HFFc6 (cell line): ENCODE results near the gene ALDH4A1. TPM values are rescaled to one million over a fixed set of nuclear protein-coding genes. Genes with fewer than 3 reads are reported as not detected.
A peak's percentile ranks its signal among the peaks of the same experiment; 100 is the strongest.

Experiments
- DNase-seq: peaks from one replicate; pipeline ENCODE4 v3.0.0-alpha.2; 2018
- H3K27ac Mint-ChIP-seq: 2 replicates; pipeline ENCODE4 v1.8.0; 2020; ENCODE audit warnings: mild to moderate bottlenecking, mixed read lengths
- H3K27me3 Mint-ChIP-seq: 2 replicates; pipeline ENCODE4 v1.8.0; 2021; ENCODE audit warnings: mild to moderate bottlenecking, moderate library complexity, mixed read lengths; ENCODE audit not compliant: insufficient read depth
- H3K36me3 Mint-ChIP-seq: 2 replicates; pipeline ENCODE4 v1.8.0; 2021; ENCODE audit warnings: low read depth, mixed read lengths
- H3K4me1 Mint-ChIP-seq: 2 replicates; pipeline ENCODE4 v1.8.0; 2020; ENCODE audit warnings: low read depth, mixed read lengths
- H3K4me3 Mint-ChIP-seq: 2 replicates; pipeline ENCODE4 v1.8.0; 2020; ENCODE audit warnings: mild to moderate bottlenecking, moderate library complexity, mixed read lengths
- H3K9me3 Mint-ChIP-seq: 2 replicates; pipeline ENCODE4 v1.8.0; 2020; ENCODE audit warnings: mild to moderate bottlenecking, mixed read lengths
- CTCF ChIP-seq: fragments of 200-600 bp; sonication (generic); IDR thresholded peaks from 2 replicates; pipeline ENCODE4 v1.5.0; 2021; ENCODE audit warnings: antibody characterized with exemption, mild to moderate bottlenecking
- total RNA-seq, 6 experiments: library from RNA; stranded (reverse); fragmentation: NEBNext Ultra II Directional; extraction: Animal tissue kit (Norgen Biotek cat#: 25700); gene quantifications; 2 replicates in 1 of 6; 3 replicates in 5 of 6; pipeline ENCODE4 v1.2.3, GENCODE V29; 2021

ALDH4A1 gene
- total RNA-seq, 6 experiments from 2014 or later: 18.3 to 24.1 (median 20.2) TPM

GRCh38 chr1:18924221-18924691 lies 21.9 kb upstream of the ALDH4A1 start:
- no peak for DNase-seq
- Mint-ChIP-seq H3K27me3 (peaks cover 1% of the 10 kb centered on the region), H3K4me3 (peak overlapping the region; percentile 64), H3K9me3 (peaks cover 4% of the 10 kb centered on the region; the same call in 1 of the 2 replicates), H3K36me3 (peaks cover 5% of the 10 kb centered on the region; the same call in 1 of the 2 replicates), H3K4me1 (peaks cover 80% of the 10 kb centered on the region), H3K27ac (peak overlapping the region; percentile 91)
- TF ChIP-seq CTCF: no peak

DNA sequence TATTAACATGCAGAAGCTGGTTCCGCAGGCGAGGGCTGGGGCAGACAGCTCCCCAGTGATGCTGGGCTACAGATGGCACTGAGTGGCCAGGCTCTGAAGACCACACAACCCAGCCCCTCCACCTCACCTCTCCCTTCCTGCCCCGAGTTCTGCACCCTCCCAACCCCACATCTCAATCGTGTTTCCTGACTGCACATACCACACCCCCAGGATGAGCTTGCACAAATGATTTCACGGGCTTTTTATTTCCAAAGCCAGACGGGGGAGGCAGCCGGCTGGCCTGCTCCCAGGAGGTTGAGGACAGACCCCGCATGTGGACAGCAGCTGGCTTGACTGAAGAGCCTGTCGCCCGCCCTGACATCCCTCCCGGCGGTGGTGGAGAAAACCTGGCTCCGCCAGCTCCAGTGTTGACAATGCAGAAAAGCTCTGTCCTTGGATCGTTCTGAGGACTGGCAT lies 21.4 kb upstream of the ALDH4A1 start:
- peaks cover 4% of the 10 kb centered on the region; the same call in 1 of the 2 replicates for H3K9me3 Mint-ChIP-seq
- no peak for DNase-seq
- TF ChIP-seq CTCF: no peak
- peak overlapping the region; percentile 64 for H3K4me3 Mint-ChIP-seq
- H3K27ac Mint-ChIP-seq: peak overlapping the region; percentile 91
- peaks cover 76% of the 10 kb centered on the region for H3K4me1 Mint-ChIP-seq
- peaks cover 1% of the 10 kb centered on the region for H3K27me3 Mint-ChIP-seq
- peaks cover 5% of the 10 kb centered on the region; the same call in 1 of the 2 replicates for H3K36me3 Mint-ChIP-seq

- H3K27ac Mint-ChIP-seq: peak overlapping the region; percentile 91
- peak overlapping the region; percentile 64 for H3K4me3 Mint-ChIP-seq
- H3K27me3 Mint-ChIP-seq: peaks cover 1% of the 10 kb centered on the region
- no peak for TF ChIP-seq CTCF
- H3K4me1 Mint-ChIP-seq: peaks cover 70% of the 10 kb centered on the region
- no peak for DNase-seq
- H3K9me3 Mint-ChIP-seq: peaks cover 4% of the 10 kb centered on the region; the same call in 1 of the 2 replicates
- H3K36me3 Mint-ChIP-seq: peaks cover 5% of the 10 kb centered on the region; the same call in 1 of the 2 replicates
These were observed 20.7 kb upstream of the ALDH4A1 start for GRCh38 chr1:18922848-18923755.

- Mint-ChIP-seq H3K4me1 (peaks cover 62% of the 10 kb centered on the region), H3K27me3 (no peaks in the 10 kb centered on the region; the same call in 1 of the 2 replicates), H3K9me3 (peaks cover 4% of the 10 kb centered on the region; the same call in 1 of the 2 replicates), H3K27ac (peak overlapping the region; percentile 91), H3K36me3 (peaks cover 5% of the 10 kb centered on the region; the same call in 1 of the 2 replicates), H3K4me3 (peak overlapping the region; percentile 64)
- 0 out of 2 replicates have a peak, but pooled peaks have one; percentile 43 for TF ChIP-seq CTCF
- DNase-seq: peak; percentile 83
These were observed 20.0 kb upstream of the ALDH4A1 start for GRCh38 chr1:18922319-18922726.

DNA sequence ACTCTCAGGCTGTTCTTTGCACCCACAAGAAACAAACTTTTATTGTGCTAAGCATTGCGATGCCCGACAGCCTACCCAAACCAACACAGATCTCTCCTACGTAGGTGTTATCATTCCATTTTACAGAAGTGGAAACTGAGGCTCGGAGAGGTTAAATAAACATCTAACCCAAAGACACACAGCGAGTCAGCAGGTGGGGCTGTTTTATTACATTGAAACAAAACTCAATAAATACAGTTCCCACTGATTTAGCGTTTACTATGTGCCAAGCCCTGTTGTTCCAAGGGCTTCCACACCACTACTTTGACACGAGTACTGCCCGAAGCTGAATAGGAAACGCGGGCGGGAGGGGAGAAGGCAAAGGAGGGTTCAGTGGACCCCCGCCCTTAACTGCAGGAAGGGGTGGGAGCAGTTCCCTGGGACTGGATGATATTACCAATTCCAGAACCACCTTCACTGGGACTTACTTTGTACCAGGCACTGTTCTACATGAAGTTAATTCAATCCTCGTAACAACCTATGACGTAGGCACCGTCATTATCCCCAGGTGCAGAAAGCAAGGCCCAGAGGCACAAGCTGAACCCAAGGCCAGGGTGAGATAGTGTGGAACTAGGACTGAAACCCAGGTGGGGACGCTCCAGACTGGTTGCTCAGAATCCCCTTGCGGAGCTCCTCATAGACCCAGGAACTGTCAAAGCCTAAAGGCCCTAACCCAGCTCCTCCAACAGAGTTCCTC lies 19.3 kb upstream of the ALDH4A1 start:
- Mint-ChIP-seq H3K4me1 (peaks cover 55% of the 10 kb centered on the region), H3K27me3 (no peaks in the 10 kb centered on the region; the same call in 1 of the 2 replicates), H3K9me3 (peaks cover 4% of the 10 kb centered on the region; the same call in 1 of the 2 replicates), H3K27ac (peak overlapping the region; percentile 91), H3K4me3 (peak overlapping the region; percentile 64; the same call in 1 of the 2 replicates), H3K36me3 (peaks cover 5% of the 10 kb centered on the region; the same call in 1 of the 2 replicates)
- peak; percentile 46; the same call in 1 of the 2 replicates for TF ChIP-seq CTCF
- DNase-seq: no peak
